ENCODE measurements around the gene GIT1.

DNA sequence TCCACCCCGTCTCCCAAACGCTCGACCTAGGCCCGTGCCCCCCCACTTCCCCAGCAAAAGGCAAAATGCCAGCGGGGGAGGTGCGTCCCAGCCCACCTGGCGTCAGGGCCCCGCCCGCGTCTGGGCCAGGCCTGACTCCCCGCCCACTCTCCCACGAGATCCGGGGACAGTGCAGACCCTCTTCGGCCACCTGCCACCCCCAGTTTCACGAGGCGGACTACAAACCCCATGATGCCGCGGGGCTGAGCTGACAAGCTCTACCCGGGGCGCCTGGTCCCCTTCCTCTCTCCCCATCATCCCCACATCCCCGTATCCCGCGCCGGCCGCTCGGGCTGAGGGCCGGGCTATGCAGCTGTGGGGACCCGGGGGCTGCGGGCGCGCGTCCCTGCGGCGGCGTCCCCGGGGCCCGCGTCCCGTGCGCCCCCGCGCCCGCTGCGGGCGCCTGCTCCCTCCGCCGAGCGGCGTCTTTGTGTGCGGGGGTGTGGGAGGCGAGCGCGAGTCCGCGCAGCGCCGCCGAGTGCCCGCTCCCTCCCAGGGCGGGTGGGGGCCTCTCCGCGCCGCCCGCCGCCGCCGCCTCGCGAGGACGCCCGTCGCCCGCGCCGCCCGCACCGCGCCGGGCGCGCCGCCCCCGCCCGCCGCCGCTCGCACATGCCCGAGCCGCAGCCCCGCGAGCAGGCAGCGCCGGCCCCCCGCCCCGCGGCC, 3.6 kb upstream of the GIT1 start, which contains the start of gene ANKRD13B:
- TF ChIP-seq POLR2A (IDR thresholded peaks at IDR 0.05) (no peak), POLR2AphosphoS5 (IDR thresholded peaks at IDR 0.05; ENCODE audit: insufficient read depth in 1 of 2, low read depth in 1 of 2) (no peak)
- TF ChIP-seq, protein P1, sequence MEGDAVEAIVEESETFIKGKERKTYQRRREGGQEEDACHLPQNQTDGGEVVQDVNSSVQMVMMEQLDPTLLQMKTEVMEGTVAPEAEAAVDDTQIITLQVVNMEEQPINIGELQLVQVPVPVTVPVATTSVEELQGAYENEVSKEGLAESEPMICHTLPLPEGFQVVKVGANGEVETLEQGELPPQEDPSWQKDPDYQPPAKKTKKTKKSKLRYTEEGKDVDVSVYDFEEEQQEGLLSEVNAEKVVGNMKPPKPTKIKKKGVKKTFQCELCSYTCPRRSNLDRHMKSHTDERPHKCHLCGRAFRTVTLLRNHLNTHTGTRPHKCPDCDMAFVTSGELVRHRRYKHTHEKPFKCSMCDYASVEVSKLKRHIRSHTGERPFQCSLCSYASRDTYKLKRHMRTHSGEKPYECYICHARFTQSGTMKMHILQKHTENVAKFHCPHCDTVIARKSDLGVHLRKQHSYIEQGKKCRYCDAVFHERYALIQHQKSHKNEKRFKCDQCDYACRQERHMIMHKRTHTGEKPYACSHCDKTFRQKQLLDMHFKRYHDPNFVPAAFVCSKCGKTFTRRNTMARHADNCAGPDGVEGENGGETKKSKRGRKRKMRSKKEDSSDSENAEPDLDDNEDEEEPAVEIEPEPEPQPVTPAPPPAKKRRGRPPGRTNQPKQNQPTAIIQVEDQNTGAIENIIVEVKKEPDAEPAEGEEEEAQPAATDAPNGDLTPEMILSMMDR (IDR thresholded peaks at IDR 0.05): no peak

Data from vagina (tissue), 2 donors.